CD4-positive, alpha-beta T cell (primary cell): ENCODE results near the gene RYR2. TPM values are rescaled to one million over a fixed set of nuclear protein-coding genes. Genes with fewer than 3 reads are reported as not detected.

ENCODE experiments used
- ATAC-seq: fragments of 200-7000 bp; cut with Tn5 transposase; one replicate; pipeline ENCODE4 v1.10.0; 2022; ENCODE audit warnings: mild to moderate bottlenecking; ENCODE audit not compliant: poor library complexity
- CTCF ChIA-PET: fragments of 350-600 bp; sonication (Branson Sonifier 250); formaldehyde crosslinking; loops from one replicate; lab custom pipeline; 2021; ENCODE audit warnings: antibody characterized with exemption, inconsistent platforms; lab: Charles Lee
- POLR2A ChIA-PET: fragments of 350-600 bp; sonication (Branson Sonifier 250); formaldehyde crosslinking; loops from one replicate; lab custom pipeline; 2021; ENCODE audit warnings: antibody characterized with exemption, inconsistent platforms; lab: Charles Lee
- DNase-seq, 14 experiments: peaks; one replicate each; pipeline ENCODE4 v3.0.0-alpha.2; 2013 to 2020; ENCODE audit warnings: mixed read lengths in 2 of 14
- H3K27ac ChIP-seq, 2 donors: one replicate each; pipeline versions ENCODE4 v1.5.1 to v1.7.0; 2013; ENCODE audit warnings: low read length in 2 of 2, low read depth in 1 of 2, mild to moderate bottlenecking in 1 of 2
- H3K27me3 ChIP-seq, 2 experiments: 1 replicate in 1 of 2; 2 replicates in 1 of 2; pipeline versions ENCODE4 v1.6.1 to v1.7.0; 2013; ENCODE audit warnings: low read length in 2 of 2, control low read depth in 1 of 2, mild to moderate bottlenecking in 1 of 2, moderate library complexity in 1 of 2; ENCODE audit not compliant: insufficient read depth in 2 of 2, control insufficient read depth in 1 of 2
- H3K36me3 ChIP-seq: one replicate; pipeline ENCODE4 v1.6.1; 2013; ENCODE audit warnings: low read length, control low read depth; ENCODE audit not compliant: insufficient read depth
- H3K4me1 ChIP-seq: one replicate; pipeline ENCODE4 v1.6.1; 2013; ENCODE audit warnings: low read length, control low read depth; ENCODE audit not compliant: insufficient read depth
- H3K4me3 ChIP-seq: one replicate; pipeline ENCODE4 v1.5.1; 2013; ENCODE audit warnings: mild to moderate bottlenecking, low read length, moderate library complexity
- H3K9me3 ChIP-seq, 2 experiments: 1 replicate in 1 of 2; 2 replicates in 1 of 2; pipeline versions ENCODE4 v1.6.1 to v1.7.0; 2013; ENCODE audit warnings: low read length in 2 of 2, mild to moderate bottlenecking in 2 of 2, control low read depth in 1 of 2, moderate library complexity in 1 of 2; ENCODE audit not compliant: control insufficient read depth in 1 of 2, insufficient read depth in 1 of 2
- H3K27ac Mint-ChIP-seq: one replicate; pipeline ENCODE4 v1.8.0; 2020; ENCODE audit warnings: mixed read lengths
- H3K27me3 Mint-ChIP-seq: one replicate; pipeline ENCODE4 v1.8.0; 2021; ENCODE audit warnings: mixed read lengths
- H3K36me3 Mint-ChIP-seq: one replicate; pipeline ENCODE4 v1.8.0; 2021; ENCODE audit warnings: low read depth, mixed read lengths
- H3K4me1 Mint-ChIP-seq: one replicate; pipeline ENCODE4 v1.8.0; 2021; ENCODE audit warnings: low read depth, mixed read lengths
- H3K4me3 Mint-ChIP-seq: one replicate; pipeline ENCODE4 v1.8.0; 2020; ENCODE audit warnings: mild to moderate bottlenecking, mixed read lengths
- H3K9me3 Mint-ChIP-seq: one replicate; pipeline ENCODE4 v1.8.0; 2020; ENCODE audit warnings: mixed read lengths
- CTCF ChIP-seq: fragments of 200-600 bp; IDR thresholded peaks from one replicate; pipeline ENCODE4 v1.8.0; 2022; ENCODE audit warnings: antibody characterized with exemption, mild to moderate bottlenecking
- intact Hi-C, 2 experiments: fragments of 100-400 bp; cut with DNase I in 1 of 2; cut with micrococcal nuclease in 1 of 2; formaldehyde crosslinking; loops; one replicate each; pipeline versions ENCODE4 v1.15.1 to v1.9.0; 2023 to 2025; cut with DNase I, micrococcal nuclease
- total RNA-seq, 174 experiments: library from RNA in 2 of 174; stranded (reverse) in 2 of 174; gene quantifications; one replicate each; pipeline ENCODE4 v1.2.3 and lab custom pipeline; 2021 to 2026

The RYR2 gene
- total RNA-seq, 2 experiments from 2014 or later = not detected

GRCh38 chr1:237431448-237431847 lies 389.5 kb downstream of the RYR2 start:
- no peak for TF ChIP-seq CTCF
- no peak overlapping the region for H3K27ac Mint-ChIP-seq
- ChIA-PET CTCF (no interaction called here), POLR2A (no interaction called here)
- H3K27me3 Mint-ChIP-seq = no peaks in the 10 kb centered on the region
- no peaks in the 10 kb centered on the region for H3K4me1 ChIP-seq
- intact Hi-C loops = no loop called here
- H3K4me1 Mint-ChIP-seq = no peaks in the 10 kb centered on the region
- no peaks in the 10 kb centered on the region for H3K36me3 Mint-ChIP-seq
- H3K9me3 ChIP-seq = peaks cover 0 to 4% of the 10 kb centered on the region in 2 experiments
- no peak for ATAC-seq
- no peak overlapping the region for H3K27ac ChIP-seq
- no peak for DNase-seq
- peaks cover 2% of the 10 kb centered on the region for H3K9me3 Mint-ChIP-seq
- peaks cover 0 to 4% of the 10 kb centered on the region in 2 experiments for H3K27me3 ChIP-seq
- H3K36me3 ChIP-seq = no peaks in the 10 kb centered on the region
- no peak overlapping the region for H3K4me3 Mint-ChIP-seq
- no peak overlapping the region for H3K4me3 ChIP-seq

- H3K9me3 ChIP-seq = no peaks in the 10 kb centered on the region
- ATAC-seq (no peak), DNase-seq (no peak)
- H3K36me3 ChIP-seq = no peaks in the 10 kb centered on the region
- ChIA-PET POLR2A (no interaction called here), CTCF (no interaction called here)
- Mint-ChIP-seq H3K4me1 (no peaks in the 10 kb centered on the region), H3K36me3 (no peaks in the 10 kb centered on the region), H3K9me3 (peaks cover 2% of the 10 kb centered on the region), H3K27me3 (no peaks in the 10 kb centered on the region), H3K27ac (no peak overlapping the region), H3K4me3 (no peak overlapping the region)
- no peak for TF ChIP-seq CTCF
- H3K4me3 ChIP-seq = no peak overlapping the region
- H3K4me1 ChIP-seq = no peaks in the 10 kb centered on the region
- H3K27me3 ChIP-seq = peaks cover 0 to 4% of the 10 kb centered on the region in 2 experiments
- no peak overlapping the region for H3K27ac ChIP-seq
- intact Hi-C loops = no loop called here
These were observed 398.4 kb downstream of the RYR2 start for GRCh38 chr1:237440346-237440745.

GRCh38 chr1:237444120-237444790 lies 402.3 kb downstream of the RYR2 start:
- Mint-ChIP-seq H3K27ac (no peak overlapping the region), H3K27me3 (no peaks in the 10 kb centered on the region), H3K4me1 (no peaks in the 10 kb centered on the region), H3K9me3 (peaks cover 2% of the 10 kb centered on the region), H3K4me3 (no peak overlapping the region), H3K36me3 (no peaks in the 10 kb centered on the region)
- DNase-seq (no peak), ATAC-seq (no peak)
- no peak overlapping the region for H3K27ac ChIP-seq
- H3K9me3 ChIP-seq = no peaks in the 10 kb centered on the region
- TF ChIP-seq CTCF = no peak
- CTCF ChIA-PET = no interaction called here
- H3K27me3 ChIP-seq = no peaks in the 10 kb centered on the region
- no peaks in the 10 kb centered on the region for H3K4me1 ChIP-seq
- H3K4me3 ChIP-seq = no peak overlapping the region
- POLR2A ChIA-PET = no interaction called here
- no peaks in the 10 kb centered on the region for H3K36me3 ChIP-seq
- intact Hi-C loops = no loop called here
